PC-3 (cell line): ENCODE data around the gene PITPNB.

Source experiments
- CTCF ChIP-seq: fragments of 300-600 bp; sonication (generic); conservative IDR thresholded peaks from 2 replicates; pipeline ENCODE4 v1.5.1; 2017; ENCODE audit warnings: antibody characterized with exemption, low read depth, mild to moderate bottlenecking, low read length
- EZH2 ChIP-seq: fragments of 300-600 bp; sonication (generic); IDR thresholded peaks from one replicate; pipeline ENCODE4 v1.6.1; 2017; ENCODE audit warnings: antibody characterized with exemption, mild to moderate bottlenecking, low read length; ENCODE audit not compliant: unreplicated experiment
- EZH2phosphoT487 ChIP-seq: fragments of 300-600 bp; sonication (generic); IDR thresholded peaks from 2 replicates; pipeline ENCODE4 v1.6.1; 2018; ENCODE audit warnings: mild to moderate bottlenecking, antibody characterized with exemption, low read length, borderline replicate concordance

- TF ChIP-seq CTCF (no peak), EZH2 (no peak), EZH2phosphoT487 (no peak)
Measured at GRCh38 chr22:27912101-27912500, 7.0 kb downstream of the PITPNB start.
